GM19455 (cell line): Measurements from ENCODE around the gene KCNA5.

Experiments used
- ATAC-seq: cut with Tn5 transposase; IDR thresholded peaks from one replicate; pipeline ENCODE4 v1.9.1; 2021; ENCODE audit not compliant: unreplicated experiment

Gene KCNA5

DNA sequence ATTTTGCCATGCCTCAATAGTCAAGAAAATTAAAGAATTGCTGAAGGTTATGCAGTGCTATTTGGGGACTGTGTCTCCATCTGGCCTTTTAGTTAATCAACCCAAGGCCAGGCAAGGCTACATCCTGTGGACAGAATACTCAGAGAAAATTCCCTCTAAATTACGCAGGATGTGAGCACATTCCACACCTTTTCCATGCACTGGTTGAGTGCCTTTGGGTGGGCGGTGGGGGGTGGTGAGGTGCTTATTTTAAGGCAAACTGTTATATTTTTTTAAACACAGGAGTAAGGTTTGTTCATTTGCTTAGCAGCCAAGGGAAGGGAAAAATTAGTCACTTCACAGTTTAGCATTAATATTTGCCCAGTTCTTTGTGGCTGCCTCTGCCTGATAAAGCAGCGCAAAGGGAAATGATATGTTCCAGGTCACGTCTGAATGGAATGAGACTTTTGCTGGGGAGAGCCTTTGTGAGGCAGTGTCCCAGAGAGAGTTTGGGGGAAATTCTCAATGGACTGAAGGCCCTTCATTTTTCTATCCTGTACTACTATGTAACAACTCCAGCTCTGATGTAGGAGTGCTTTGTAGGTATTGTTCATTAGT lies 17.2 kb upstream of the KCNA5 start:
- ATAC-seq: no peak

DNA sequence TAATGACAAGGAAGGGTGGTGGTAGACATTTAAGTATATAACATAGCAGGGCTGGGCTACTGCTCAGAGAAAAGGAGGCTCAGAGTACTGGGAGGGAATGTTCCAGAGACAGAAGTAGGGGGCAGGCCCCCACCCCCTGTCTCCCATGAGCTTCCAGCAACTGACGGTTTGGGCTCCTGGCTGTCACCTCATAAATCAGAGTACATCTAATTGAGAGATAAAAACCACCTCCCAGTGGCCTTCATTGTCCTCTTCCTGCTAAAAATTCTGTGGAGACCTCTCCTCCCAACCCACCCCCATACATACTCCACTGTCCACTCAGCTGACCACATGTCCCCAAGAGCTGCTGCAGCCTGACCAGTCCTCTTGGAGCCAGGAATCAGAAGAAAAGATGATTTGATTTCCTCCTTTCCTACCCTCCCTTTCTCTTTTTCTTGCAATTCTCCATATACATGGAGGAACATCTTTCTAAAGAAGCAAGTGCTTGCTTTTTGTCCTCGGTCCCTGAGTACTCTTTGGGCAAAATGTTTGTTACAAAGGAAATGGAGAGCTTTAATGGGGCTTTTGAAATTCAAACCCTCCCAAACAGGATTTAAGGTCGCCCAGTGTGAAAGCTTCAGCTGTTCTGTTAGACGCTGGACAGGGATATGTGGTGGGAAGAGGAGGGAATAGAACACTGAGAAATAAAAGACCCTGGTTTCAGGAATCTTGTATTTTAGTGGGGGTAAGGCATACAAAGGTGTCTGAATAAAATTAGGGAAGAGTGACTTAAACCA lies 16.4 kb upstream of the KCNA5 start:
- no peak for ATAC-seq

DNA sequence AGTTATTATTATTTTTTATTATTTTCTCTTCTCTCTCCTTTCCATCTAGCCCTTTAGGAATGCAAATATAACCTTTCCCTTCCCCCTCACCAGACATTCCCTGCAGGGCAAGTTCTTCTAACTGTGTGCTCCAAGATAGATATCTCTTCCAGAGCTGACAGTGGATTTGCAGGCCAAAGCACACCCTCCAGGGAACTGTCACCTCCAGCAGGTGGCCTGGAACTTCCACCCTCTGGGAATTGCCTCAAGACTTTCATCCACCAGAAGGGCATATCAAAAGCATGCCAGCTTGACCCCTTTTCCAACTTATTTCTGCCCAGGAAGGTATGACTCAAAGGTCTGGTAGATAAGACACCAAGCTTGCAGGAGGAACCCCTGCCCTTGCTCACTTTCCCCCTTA lies 13.6 kb upstream of the KCNA5 start:
- ATAC-seq: no peak

- no peak for ATAC-seq
Measured at GRCh38 chr12:5031242-5031641, 12.4 kb upstream of the KCNA5 start.

DNA sequence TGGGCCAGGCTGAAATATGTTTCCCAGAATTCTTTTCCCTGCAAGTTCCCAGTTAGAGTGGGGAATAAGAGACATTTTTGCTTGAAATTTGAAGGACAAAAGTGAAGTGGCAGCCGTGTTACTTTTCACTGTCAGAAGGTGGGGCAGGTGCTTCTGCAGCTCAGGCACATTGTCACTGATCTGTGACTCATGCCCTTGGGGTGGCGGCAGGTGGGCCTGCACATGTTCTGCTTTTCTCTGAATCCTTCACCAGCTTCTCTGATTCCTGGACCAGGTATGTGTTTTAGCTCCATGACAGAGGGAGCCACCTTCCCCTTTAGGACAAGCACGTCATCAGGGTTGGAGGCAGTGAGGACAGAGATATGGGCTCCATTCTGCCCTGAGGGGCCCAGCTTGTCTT lies 11.7 kb upstream of the KCNA5 start:
- ATAC-seq: no peak

DNA sequence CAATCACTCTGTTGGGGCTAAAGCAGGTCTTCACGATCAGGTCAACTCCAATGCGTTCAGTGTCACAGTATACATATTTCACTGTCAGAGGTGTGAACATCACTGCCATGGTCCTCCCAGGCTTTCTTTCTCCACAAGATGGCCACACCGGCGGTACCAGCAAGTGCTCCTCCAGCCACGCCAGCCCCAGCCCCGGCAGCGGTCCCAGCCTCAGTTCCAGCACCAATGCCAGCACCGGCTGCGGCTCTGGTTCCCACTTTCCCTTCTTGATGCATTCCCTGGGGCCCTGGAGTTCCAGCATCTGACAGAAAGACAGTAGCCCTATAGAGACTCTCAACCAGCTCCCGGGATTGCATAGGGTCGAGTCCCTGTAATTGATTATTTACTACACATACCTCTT lies 10.9 kb upstream of the KCNA5 start:
- ATAC-seq: no peak

DNA sequence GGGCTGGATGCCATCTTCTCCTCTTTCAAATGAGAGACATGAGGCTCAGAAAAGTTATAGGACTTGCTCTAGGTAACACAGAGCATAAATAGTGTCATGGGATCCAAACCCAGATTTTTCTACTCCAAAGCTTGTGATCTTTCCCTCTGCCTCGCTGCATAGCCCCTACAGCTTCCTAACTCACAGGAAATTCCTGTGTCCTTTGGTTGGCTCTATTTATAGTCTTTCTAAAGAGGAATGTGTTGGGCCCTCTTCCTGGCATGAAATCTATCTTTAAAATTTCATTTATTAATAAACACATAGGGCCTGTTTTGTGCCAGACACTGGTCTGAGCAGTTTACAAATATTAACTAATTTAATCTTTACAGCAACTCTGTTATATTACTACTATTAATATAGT lies 9.8 kb upstream of the KCNA5 start:
- no peak for ATAC-seq

DNA sequence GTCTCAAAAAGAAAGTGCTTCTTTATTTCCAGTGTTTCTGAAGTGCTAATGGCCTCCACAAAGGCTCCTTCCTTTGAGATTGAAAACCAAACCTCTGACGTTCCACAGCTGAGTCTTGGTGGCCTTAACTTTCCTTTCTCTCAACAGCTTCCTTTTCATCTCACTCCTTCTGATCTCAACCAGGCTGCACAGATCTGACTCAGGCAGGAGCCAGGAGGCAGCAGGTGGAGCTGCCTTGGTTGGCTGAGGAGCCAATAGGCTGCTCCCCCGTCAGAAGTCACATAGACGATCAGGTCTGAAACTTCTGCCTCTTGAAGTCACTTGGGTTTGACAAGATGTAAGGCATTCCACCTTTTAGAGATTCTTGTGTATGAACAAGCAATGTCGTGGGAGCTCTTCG lies 9.1 kb upstream of the KCNA5 start:
- no peak for ATAC-seq

- ATAC-seq: no peak
Measured at GRCh38 chr12:5035618-5036017, 8.1 kb upstream of the KCNA5 start.

- ATAC-seq: no peak
Measured at GRCh38 chr12:5036031-5036430, 7.6 kb upstream of the KCNA5 start.

DNA sequence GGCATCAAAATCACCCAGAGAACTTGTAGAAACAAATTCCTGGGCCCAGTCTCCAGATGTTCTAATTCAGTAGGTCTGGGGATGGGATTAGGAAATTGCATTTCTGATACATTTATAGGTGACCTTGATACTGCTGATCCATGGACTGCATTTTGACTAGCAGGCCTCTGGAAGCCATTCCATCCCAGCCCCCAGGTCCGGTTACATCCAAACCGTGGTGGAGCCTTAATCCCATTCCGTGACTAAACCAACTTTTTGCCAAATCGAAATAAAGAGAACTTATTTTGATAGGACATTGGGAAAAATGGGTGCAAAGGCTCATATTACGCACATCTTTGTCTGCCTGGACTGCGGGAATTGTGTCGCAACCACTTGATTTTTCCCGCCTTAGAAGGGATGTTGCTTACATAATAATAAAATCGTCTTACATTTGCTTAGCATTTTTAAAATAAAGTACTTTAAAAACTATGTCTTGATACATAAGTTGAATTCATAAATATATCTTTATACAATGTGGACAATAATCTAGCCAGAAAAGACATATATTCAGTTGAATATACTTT lies 5.8 kb upstream of the KCNA5 start:
- no peak for ATAC-seq

DNA sequence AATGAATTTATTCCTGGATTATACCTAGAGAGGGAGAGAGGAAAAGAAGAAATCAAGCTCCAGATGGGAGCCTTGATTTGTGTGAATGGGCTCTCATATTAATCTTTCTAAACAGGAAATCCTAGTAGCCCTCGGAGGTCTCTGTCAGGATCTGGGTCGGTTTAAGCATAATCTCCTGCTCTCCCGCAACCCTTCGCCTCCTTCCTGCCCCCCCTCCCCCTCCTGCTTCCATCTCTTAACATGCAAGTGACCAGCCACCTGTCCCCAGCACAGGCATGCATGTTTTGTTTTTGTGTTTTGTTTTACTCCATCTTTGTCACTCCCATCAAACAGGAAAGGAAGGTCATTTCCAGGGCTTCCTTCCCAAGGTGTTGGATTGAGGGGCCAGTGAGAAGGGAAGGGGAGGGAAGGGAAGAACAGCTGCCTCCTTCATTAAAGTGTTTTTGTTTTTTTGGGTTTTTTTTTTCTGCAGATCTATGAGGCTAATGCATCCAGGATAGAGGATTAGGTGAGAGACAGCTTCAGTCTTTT lies 4.8 kb upstream of the KCNA5 start:
- ATAC-seq: no peak

DNA sequence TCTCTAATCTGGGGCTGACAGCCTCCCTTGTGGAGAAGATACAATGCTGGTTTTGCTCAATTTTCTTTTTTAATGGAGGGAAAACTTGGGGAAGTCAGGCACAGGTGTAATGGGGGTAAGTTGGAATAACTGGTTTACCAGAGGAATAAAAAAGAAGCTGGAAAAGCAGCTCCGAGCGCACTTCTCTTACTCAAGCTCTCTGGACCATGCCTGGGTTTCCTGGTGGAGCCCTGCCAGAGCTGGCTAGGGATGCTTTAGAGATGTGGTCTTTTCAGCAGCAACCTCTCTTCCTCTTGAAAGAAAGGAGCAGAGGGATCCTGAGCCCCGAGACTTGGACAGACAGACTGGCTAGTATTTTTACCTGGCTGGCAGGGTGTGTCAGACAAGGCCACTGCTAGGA lies 3.9 kb upstream of the KCNA5 start:
- ATAC-seq: no peak

- ATAC-seq: no peak
Measured at GRCh38 chr12:5040368-5040767, 3.3 kb upstream of the KCNA5 start.

- ATAC-seq: no peak
Measured at GRCh38 chr12:5044420-5045295, 979 bp downstream of the KCNA5 start.

GRCh38 chr12:5047094-5047493 lies 3.4 kb downstream of the KCNA5 start:
- no peak for ATAC-seq

DNA sequence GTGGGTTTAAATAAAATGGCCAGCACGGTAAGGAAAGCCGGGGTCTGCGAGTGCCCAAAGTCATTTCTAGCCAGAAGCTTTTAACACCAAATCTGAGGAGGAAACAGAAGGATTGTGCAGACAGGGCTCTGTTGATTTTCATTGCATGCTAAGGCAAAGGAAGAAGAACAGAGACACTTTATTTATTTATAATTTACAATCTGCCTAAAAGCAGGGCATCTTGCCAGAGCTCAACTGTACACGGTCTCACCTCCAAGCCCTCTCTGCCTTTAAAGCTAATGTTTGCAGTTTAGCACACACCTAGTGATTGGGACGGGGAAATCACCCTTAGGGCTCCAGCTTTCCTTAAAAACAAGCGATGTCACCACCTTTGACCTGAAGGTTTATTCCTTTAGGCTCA lies 4.0 kb downstream of the KCNA5 start:
- ATAC-seq: no peak

DNA sequence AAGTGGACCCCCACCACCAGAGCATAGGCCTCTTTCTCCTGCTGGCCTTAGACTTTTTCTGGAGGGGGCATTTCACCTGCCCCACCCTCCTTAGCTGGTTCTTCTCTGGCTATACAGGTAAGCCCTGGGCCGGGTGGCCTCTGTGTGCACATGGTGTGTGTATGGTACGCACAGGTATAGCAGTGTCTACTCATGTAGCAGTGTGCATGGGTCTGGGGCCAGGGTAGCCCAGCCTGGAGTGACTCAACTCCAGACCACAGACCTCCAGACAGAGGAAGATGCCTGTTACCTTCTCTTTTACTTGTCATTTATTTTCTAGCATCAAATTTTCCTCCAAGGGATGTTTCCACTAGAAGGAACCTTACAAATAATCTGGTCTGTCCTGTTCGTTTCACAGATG lies 6.9 kb downstream of the KCNA5 start:
- ATAC-seq: no peak

- ATAC-seq: no peak
Measured at GRCh38 chr12:5051334-5051733, 7.7 kb downstream of the KCNA5 start.

- ATAC-seq: no peak
Measured at GRCh38 chr12:5051913-5052312, 8.2 kb downstream of the KCNA5 start.

GRCh38 chr12:5052348-5052747 lies 8.7 kb downstream of the KCNA5 start:
- no peak for ATAC-seq
